HEK293 (cell line): ENCODE data around the gene DUT.

Experiments used
- GFI1B ChIP-seq: fragments of 450-650 bp; formaldehyde crosslinking; IDR thresholded peaks from 2 replicates; pipeline ENCODE4 v1.5.1; 2016; ENCODE audit warnings: missing biosample characterization, missing genetic modification characterization
- KLF17 ChIP-seq: fragments of 450-650 bp; formaldehyde crosslinking; IDR thresholded peaks from 2 replicates; pipeline ENCODE4 v1.5.1; 2016; ENCODE audit warnings: missing biosample characterization, missing genetic modification characterization
- OSR2 ChIP-seq: fragments of 450-650 bp; formaldehyde crosslinking; IDR thresholded peaks from 2 replicates; pipeline ENCODE4 v1.5.1; 2016; ENCODE audit warnings: missing biosample characterization, missing genetic modification characterization
- TCF7L2 ChIP-seq: IDR thresholded peaks from 2 replicates; pipeline ENCODE4 v1.6.1; 2011; ENCODE audit warnings: low read depth, mild to moderate bottlenecking, inconsistent platforms, low read length, moderate library complexity, borderline replicate concordance
- ZBTB48 ChIP-seq: fragments of 450-650 bp; formaldehyde crosslinking; IDR thresholded peaks from 2 replicates; pipeline ENCODE4 v1.5.1; 2016; ENCODE audit warnings: missing biosample characterization, missing genetic modification characterization
- ZIC2 ChIP-seq: fragments of 450-650 bp; formaldehyde crosslinking; IDR thresholded peaks from 2 replicates; pipeline ENCODE4 v1.5.1; 2016; ENCODE audit warnings: missing biosample characterization, missing genetic modification characterization
- ZNF114 ChIP-seq: fragments of 450-650 bp; formaldehyde crosslinking; IDR thresholded peaks from 2 replicates; pipeline ENCODE4 v1.5.0; 2017; ENCODE audit warnings: missing biosample characterization, missing genetic modification characterization
- ZNF175 ChIP-seq: fragments of 450-650 bp; formaldehyde crosslinking; IDR thresholded peaks from 2 replicates; pipeline ENCODE4 v1.5.1; 2016; ENCODE audit warnings: missing biosample characterization, missing genetic modification characterization
- ZNF211 ChIP-seq: fragments of 450-650 bp; formaldehyde crosslinking; IDR thresholded peaks from 2 replicates; pipeline ENCODE4 v1.5.1; 2016; ENCODE audit warnings: low read depth, missing biosample characterization, missing genetic modification characterization
- ZNF214 ChIP-seq: fragments of 450-650 bp; formaldehyde crosslinking; IDR thresholded peaks from 2 replicates; pipeline ENCODE4 v1.5.1; 2017; ENCODE audit warnings: missing biosample characterization, mild to moderate bottlenecking, missing genetic modification characterization, borderline replicate concordance
- ZNF223 ChIP-seq: fragments of 450-650 bp; formaldehyde crosslinking; IDR thresholded peaks from 2 replicates; pipeline ENCODE4 v1.5.1; 2016; ENCODE audit warnings: missing biosample characterization, missing genetic modification characterization
- ZNF24 ChIP-seq: fragments of 450-650 bp; formaldehyde crosslinking; IDR thresholded peaks from 2 replicates; pipeline ENCODE4 v1.5.1; 2016; ENCODE audit warnings: missing biosample characterization, missing genetic modification characterization
- ZNF266 ChIP-seq: fragments of 450-650 bp; formaldehyde crosslinking; IDR thresholded peaks from 2 replicates; pipeline ENCODE4 v1.5.1; 2016; ENCODE audit warnings: missing biosample characterization, missing genetic modification characterization, low read depth
- ZNF302 ChIP-seq: fragments of 450-650 bp; formaldehyde crosslinking; IDR thresholded peaks from 2 replicates; pipeline ENCODE4 v1.5.1; 2016; ENCODE audit warnings: missing biosample characterization, missing genetic modification characterization, low read depth
- ZNF335 ChIP-seq: fragments of 450-650 bp; formaldehyde crosslinking; conservative IDR thresholded peaks from 2 replicates; pipeline ENCODE4 v1.5.1; 2016; ENCODE audit warnings: missing biosample characterization, missing genetic modification characterization
- ZNF341 ChIP-seq: fragments of 450-650 bp; formaldehyde crosslinking; IDR thresholded peaks from 2 replicates; pipeline ENCODE4; 2016; ENCODE audit warnings: low read depth, missing biosample characterization, missing genetic modification characterization
- ZNF423 ChIP-seq: fragments of 450-650 bp; formaldehyde crosslinking; IDR thresholded peaks from 2 replicates; pipeline ENCODE4 v1.5.1; 2016; ENCODE audit warnings: missing biosample characterization, missing genetic modification characterization
- ZNF501 ChIP-seq: fragments of 450-650 bp; formaldehyde crosslinking; IDR thresholded peaks from 2 replicates; pipeline ENCODE4 v1.5.1; 2016; ENCODE audit warnings: missing biosample characterization, missing genetic modification characterization
- ZNF514 ChIP-seq: fragments of 450-650 bp; formaldehyde crosslinking; IDR thresholded peaks from 2 replicates; pipeline ENCODE4 v1.5.1; 2016; ENCODE audit warnings: missing biosample characterization, missing genetic modification characterization
- ZNF571 ChIP-seq: fragments of 450-650 bp; formaldehyde crosslinking; IDR thresholded peaks from 2 replicates; pipeline ENCODE4 v1.5.0; 2017; ENCODE audit warnings: missing biosample characterization, missing genetic modification characterization
- ZNF626 ChIP-seq: fragments of 450-650 bp; sonication (Bioruptor Pico); formaldehyde crosslinking; IDR thresholded peaks from 2 replicates; pipeline ENCODE4 v1.5.1; 2018; ENCODE audit warnings: missing biosample characterization, missing genetic modification characterization, inconsistent platforms
- ZNF670 ChIP-seq: fragments of 450-650 bp; formaldehyde crosslinking; IDR thresholded peaks from 2 replicates; pipeline ENCODE4 v1.5.1; 2016; ENCODE audit warnings: missing biosample characterization, missing genetic modification characterization, low read depth
- ZNF747 ChIP-seq: fragments of 450-650 bp; formaldehyde crosslinking; IDR thresholded peaks from 2 replicates; pipeline ENCODE4 v1.5.1; 2016; ENCODE audit warnings: missing biosample characterization, missing genetic modification characterization
- ZNF785 ChIP-seq: fragments of 450-650 bp; formaldehyde crosslinking; IDR thresholded peaks from 2 replicates; pipeline ENCODE4 v1.5.1; 2016; ENCODE audit warnings: missing biosample characterization, missing genetic modification characterization
- ZNF830 ChIP-seq: fragments of 450-650 bp; IDR thresholded peaks from 2 replicates; pipeline ENCODE4 v1.5.0; 2018; ENCODE audit warnings: missing biosample characterization, missing genetic modification characterization, low read depth, mild to moderate bottlenecking, moderate library complexity
- ZNF837 ChIP-seq: fragments of 450-650 bp; formaldehyde crosslinking; IDR thresholded peaks from 2 replicates; pipeline ENCODE4 v1.5.1; 2016; ENCODE audit warnings: missing biosample characterization, missing genetic modification characterization
- TF ChIP-seq, protein P1 (sequence below): fragments of 450-650 bp; formaldehyde crosslinking; IDR thresholded peaks from 2 replicates; pipeline ENCODE4 v1.5.1; 2016; ENCODE audit warnings: missing biosample characterization, missing genetic modification characterization
- TF ChIP-seq, protein P2 (sequence below): fragments of 450-650 bp; formaldehyde crosslinking; IDR thresholded peaks from 2 replicates; pipeline ENCODE4 v1.5.1; 2016; ENCODE audit warnings: missing biosample characterization, missing genetic modification characterization
- TF ChIP-seq, protein P3 (sequence below): fragments of 450-650 bp; formaldehyde crosslinking; IDR thresholded peaks from 2 replicates; pipeline ENCODE4 v1.5.1; 2016; ENCODE audit warnings: missing biosample characterization, missing genetic modification characterization, borderline replicate concordance
- TF ChIP-seq, protein P4 (sequence below): fragments of 450-650 bp; formaldehyde crosslinking; IDR thresholded peaks from 2 replicates; pipeline ENCODE4 v1.5.1; 2016; ENCODE audit warnings: missing biosample characterization, missing genetic modification characterization, borderline replicate concordance

The DUT gene

DNA sequence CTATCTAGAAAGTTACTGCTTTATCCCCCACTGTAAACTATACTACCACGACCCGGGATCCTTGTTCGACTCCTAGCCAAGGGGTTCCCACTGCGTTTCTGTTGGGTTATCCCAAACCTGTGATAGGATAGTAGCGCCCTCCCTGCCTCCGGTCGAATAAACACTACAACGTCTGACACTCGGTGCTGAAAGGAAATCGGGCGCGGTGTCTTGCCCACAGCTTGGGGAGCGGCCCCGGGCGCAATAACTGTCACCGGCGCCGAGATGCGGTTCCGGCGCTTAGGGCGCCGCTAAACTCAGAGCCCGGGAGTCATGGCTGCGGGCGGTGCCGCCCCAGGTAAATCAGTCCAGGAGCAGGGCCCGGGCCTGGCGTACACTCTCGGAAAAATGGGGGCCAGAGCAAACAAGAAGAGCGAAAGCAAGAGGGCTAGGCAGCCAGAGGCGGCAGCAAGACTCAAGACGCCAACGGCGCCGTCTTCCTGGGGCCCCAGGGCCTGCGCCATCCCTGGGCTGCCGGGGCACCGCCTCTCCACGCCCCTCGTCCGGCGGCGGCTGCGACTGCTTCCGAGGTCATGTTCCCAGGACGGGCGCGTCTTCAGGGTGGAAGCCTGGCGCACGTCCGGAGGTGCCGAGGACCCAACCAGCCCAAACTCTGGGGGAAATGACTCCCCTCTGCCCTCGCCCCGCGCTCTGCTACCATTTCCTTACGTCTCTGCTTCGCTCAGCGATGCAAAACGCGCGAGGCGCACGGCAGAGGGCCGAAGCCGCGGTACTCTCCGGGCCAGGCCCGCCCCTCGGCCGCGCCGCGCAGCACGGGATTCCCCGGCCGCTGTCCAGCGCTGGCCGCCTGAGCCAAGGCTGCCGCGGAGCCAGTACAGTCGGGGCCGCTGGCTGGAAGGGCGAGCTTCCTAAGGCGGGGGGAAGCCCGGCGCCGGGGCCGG lies at the start of gene DUT (continued):
- TF ChIP-seq ZNF223 = no peak
- TF ChIP-seq ZNF335 = peak; percentile 80
- TF ChIP-seq, protein P1, sequence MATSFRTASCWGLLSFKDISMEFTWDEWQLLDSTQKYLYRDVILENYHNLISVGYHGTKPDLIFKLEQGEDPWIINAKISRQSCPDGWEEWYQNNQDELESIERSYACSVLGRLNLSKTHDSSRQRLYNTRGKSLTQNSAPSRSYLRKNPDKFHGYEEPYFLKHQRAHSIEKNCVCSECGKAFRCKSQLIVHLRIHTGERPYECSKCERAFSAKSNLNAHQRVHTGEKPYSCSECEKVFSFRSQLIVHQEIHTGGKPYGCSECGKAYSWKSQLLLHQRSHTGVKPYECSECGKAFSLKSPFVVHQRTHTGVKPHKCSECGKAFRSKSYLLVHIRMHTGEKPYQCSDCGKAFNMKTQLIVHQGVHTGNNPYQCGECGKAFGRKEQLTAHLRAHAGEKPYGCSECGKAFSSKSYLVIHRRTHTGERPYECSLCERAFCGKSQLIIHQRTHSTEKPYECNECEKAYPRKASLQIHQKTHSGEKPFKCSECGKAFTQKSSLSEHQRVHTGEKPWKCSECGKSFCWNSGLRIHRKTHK (tag by site-specific recombination) = no peak
- TF ChIP-seq ZNF302 (tag by site-specific recombination) = no peak
- TF ChIP-seq ZNF571 (tag by site-specific recombination) = no peak
- TF ChIP-seq ZNF830 (tag by site-specific recombination) = no peak
- TF ChIP-seq ZNF214 = no peak
- no peak for TF ChIP-seq ZNF747
- no peak for TF ChIP-seq ZNF785
- no peak for TF ChIP-seq OSR2 (tag by site-specific recombination)
- no peak; the same call in 1 of the 2 replicates for TF ChIP-seq KLF17 (tag by site-specific recombination)
- no peak for TF ChIP-seq ZNF670 (tag by site-specific recombination)
- TF ChIP-seq GFI1B (tag by site-specific recombination) = no peak
- TF ChIP-seq ZNF501 (tag by site-specific recombination) = no peak
- peak; percentile 61 for TF ChIP-seq ZBTB48
- TF ChIP-seq ZNF175 (tag by site-specific recombination) = no peak
- no peak for TF ChIP-seq ZNF211 (tag by site-specific recombination)
- no peak for TF ChIP-seq ZNF423 (tag by site-specific recombination)
- TF ChIP-seq ZNF837 (tag by site-specific recombination) = no peak
- TF ChIP-seq ZNF626 (tag by site-specific recombination) = no peak
- TF ChIP-seq ZNF24 (tag by site-specific recombination) = no peak
- TF ChIP-seq, protein P2, sequence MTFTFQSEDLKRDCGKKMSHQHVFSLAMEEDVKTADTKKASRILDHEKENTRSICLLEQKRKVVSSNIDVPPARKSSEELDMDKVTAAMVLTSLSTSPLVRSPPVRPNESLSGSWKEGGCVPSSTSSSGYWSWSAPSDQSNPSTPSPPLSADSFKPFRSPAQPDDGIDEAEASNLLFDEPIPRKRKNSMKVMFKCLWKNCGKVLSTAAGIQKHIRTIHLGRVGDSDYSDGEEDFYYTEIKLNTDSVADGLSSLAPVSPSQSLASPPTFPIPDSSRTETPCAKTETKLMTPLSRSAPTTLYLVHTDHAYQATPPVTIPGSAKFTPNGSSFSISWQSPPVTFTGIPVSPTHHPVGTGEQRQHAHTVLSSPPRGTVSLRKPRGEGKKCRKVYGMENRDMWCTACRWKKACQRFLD (tag by site-specific recombination) = no peak
- no peak for TF ChIP-seq ZNF266 (tag by site-specific recombination)
- TF ChIP-seq ZNF114 = no peak
- TF ChIP-seq TCF7L2 = no peak
- TF ChIP-seq ZIC2 (tag by site-specific recombination) = no peak
- TF ChIP-seq, protein P3, sequence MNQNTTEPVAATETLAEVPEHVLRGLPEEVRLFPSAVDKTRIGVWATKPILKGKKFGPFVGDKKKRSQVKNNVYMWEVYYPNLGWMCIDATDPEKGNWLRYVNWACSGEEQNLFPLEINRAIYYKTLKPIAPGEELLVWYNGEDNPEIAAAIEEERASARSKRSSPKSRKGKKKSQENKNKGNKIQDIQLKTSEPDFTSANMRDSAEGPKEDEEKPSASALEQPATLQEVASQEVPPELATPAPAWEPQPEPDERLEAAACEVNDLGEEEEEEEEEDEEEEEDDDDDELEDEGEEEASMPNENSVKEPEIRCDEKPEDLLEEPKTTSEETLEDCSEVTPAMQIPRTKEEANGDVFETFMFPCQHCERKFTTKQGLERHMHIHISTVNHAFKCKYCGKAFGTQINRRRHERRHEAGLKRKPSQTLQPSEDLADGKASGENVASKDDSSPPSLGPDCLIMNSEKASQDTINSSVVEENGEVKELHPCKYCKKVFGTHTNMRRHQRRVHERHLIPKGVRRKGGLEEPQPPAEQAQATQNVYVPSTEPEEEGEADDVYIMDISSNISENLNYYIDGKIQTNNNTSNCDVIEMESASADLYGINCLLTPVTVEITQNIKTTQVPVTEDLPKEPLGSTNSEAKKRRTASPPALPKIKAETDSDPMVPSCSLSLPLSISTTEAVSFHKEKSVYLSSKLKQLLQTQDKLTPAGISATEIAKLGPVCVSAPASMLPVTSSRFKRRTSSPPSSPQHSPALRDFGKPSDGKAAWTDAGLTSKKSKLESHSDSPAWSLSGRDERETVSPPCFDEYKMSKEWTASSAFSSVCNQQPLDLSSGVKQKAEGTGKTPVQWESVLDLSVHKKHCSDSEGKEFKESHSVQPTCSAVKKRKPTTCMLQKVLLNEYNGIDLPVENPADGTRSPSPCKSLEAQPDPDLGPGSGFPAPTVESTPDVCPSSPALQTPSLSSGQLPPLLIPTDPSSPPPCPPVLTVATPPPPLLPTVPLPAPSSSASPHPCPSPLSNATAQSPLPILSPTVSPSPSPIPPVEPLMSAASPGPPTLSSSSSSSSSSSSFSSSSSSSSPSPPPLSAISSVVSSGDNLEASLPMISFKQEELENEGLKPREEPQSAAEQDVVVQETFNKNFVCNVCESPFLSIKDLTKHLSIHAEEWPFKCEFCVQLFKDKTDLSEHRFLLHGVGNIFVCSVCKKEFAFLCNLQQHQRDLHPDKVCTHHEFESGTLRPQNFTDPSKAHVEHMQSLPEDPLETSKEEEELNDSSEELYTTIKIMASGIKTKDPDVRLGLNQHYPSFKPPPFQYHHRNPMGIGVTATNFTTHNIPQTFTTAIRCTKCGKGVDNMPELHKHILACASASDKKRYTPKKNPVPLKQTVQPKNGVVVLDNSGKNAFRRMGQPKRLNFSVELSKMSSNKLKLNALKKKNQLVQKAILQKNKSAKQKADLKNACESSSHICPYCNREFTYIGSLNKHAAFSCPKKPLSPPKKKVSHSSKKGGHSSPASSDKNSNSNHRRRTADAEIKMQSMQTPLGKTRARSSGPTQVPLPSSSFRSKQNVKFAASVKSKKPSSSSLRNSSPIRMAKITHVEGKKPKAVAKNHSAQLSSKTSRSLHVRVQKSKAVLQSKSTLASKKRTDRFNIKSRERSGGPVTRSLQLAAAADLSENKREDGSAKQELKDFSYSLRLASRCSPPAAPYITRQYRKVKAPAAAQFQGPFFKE (tag by site-specific recombination) = no peak
- peak; percentile 65 for TF ChIP-seq ZNF341 (tag by site-specific recombination)
- TF ChIP-seq, protein P4, sequence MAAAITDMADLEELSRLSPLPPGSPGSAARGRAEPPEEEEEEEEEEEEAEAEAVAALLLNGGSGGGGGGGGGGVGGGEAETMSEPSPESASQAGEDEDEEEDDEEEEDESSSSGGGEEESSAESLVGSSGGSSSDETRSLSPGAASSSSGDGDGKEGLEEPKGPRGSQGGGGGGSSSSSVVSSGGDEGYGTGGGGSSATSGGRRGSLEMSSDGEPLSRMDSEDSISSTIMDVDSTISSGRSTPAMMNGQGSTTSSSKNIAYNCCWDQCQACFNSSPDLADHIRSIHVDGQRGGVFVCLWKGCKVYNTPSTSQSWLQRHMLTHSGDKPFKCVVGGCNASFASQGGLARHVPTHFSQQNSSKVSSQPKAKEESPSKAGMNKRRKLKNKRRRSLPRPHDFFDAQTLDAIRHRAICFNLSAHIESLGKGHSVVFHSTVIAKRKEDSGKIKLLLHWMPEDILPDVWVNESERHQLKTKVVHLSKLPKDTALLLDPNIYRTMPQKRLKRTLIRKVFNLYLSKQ (tag by site-specific recombination) = no peak
- TF ChIP-seq ZNF514 (tag by site-specific recombination) = no peak
